MG63 (cell line): ENCODE data around the gene GLB1L3. TPM values are rescaled to one million over a fixed set of nuclear protein-coding genes. Genes with fewer than 3 reads are reported as not detected.
"Not testable (repeated sequence)": the region's sequence is repeated elsewhere in the genome, so short reads cannot be mapped to it uniquely, and the experiment has no call there.

ENCODE experiments used
- DNase-seq: peaks from one replicate; pipeline ENCODE4 v3.0.0-alpha.2; 2020
- H3K27me3 ChIP-seq: fragments of 250-450 bp; sonication (Bioruptor Pico); 2 replicates; pipeline ENCODE4 v1.5.1; 2020; ENCODE audit warnings: mild to moderate bottlenecking, moderate library complexity
- H3K36me3 ChIP-seq: fragments of 250-450 bp; sonication (Bioruptor Pico); 2 replicates; pipeline ENCODE4 v1.5.1; 2020; ENCODE audit warnings: mild to moderate bottlenecking, moderate library complexity
- H3K4me3 ChIP-seq: fragments of 250-450 bp; sonication (Bioruptor Pico); 2 replicates; pipeline ENCODE4 v1.5.1; 2020; ENCODE audit warnings: mild to moderate bottlenecking, moderate library complexity
- H3K9me3 ChIP-seq: fragments of 250-450 bp; sonication (Bioruptor Pico); 2 replicates; pipeline ENCODE4 v1.5.1; 2020; ENCODE audit warnings: mild to moderate bottlenecking, moderate library complexity
- total RNA-seq: library from RNA; depleted of rRNA; stranded (reverse); fragments of >200 nt; shearing (Covaris generic); gene quantifications from 2 replicates; pipeline ENCODE4 v1.2.3, GENCODE V29; 2014; ENCODE audit warnings: low replicate concordance

The GLB1L3 gene
- total RNA-seq, 1 experiment from 2014 or later: not detected

GRCh38 chr11:134284349-134284748 lies 8.2 kb downstream of the GLB1L3 start:
- DNase-seq, H3K9me3 ChIP-seq, H3K36me3 ChIP-seq, H3K27me3 ChIP-seq, H3K4me3 ChIP-seq: not testable (repeated sequence)

DNA sequence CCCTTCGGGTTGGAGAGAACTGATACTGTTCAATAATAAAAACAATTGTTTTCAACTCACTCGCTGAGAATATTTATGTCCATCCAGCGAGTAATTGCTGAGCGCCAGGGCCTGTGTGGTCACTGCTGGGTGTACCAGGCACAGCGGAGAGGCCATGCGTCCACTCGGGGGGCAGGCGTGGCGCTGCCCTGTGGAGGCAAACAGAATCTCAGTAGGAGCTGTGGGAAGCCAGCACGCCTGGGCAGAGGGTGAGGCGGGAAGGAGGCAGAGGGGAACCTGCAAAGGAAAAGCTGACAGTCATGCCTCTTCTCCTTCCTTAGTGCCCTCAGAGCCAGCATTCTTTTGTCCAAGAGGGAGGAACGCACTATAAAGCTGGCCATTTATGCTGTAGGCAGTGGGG lies 11.4 kb downstream of the GLB1L3 start:
- DNase-seq: no peak
- Histone ChIP-seq H3K27me3 (no peaks in the 10 kb centered on the region), H3K4me3 (no peak overlapping the region), H3K9me3 (no peaks in the 10 kb centered on the region), H3K36me3 (no peaks in the 10 kb centered on the region)

DNA sequence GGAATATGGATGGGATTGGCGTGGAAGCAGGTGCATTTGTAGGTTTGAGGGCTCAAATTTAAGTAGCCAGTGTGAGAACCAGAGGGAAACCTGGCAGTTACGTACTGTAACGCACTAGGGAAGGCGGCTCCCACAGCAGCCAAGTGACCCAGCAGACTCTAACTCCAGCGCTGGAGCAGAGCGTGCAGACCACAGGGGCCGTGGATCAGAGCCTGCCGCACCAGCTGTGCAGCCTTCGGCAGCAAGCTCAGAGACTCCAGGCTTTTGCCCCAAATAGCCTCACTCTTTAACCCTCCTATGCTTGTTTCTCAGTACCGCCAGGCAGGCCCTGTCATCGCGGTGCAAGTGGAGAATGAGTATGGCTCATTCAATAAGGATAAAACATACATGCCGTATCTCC lies 12.3 kb downstream of the GLB1L3 start:
- DNase-seq: no peak
- Histone ChIP-seq H3K4me3 (no peak overlapping the region), H3K27me3 (no peaks in the 10 kb centered on the region)

DNA sequence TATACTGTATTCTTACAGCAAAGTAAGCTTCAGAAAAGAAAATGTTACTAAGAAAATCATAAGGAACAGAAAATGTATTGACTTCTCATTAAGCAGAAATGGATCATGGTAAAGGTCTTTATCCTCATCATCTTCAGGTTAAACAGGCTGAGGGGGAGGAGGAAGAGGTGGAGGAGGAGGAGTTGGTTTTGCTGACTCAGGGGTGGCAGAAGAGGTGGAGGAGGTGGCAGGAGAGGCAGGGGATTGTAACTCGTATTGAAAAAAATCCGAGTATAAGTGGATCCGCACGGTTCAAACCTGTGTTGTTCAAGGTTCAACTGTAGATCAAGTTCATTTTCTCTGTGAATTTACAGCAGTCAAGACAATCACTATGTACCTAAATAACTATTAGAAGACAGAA lies 13.0 kb downstream of the GLB1L3 start:
- Histone ChIP-seq H3K9me3 (no peaks in the 10 kb centered on the region), H3K4me3 (no peak overlapping the region), H3K36me3 (no peaks in the 10 kb centered on the region), H3K27me3 (no peaks in the 10 kb centered on the region)
- no peak for DNase-seq

More for the DNA sequence above, 12.3 kb downstream of the GLB1L3 start:
- Histone ChIP-seq H3K9me3 (no peaks in the 10 kb centered on the region), H3K36me3 (no peaks in the 10 kb centered on the region)

DNA sequence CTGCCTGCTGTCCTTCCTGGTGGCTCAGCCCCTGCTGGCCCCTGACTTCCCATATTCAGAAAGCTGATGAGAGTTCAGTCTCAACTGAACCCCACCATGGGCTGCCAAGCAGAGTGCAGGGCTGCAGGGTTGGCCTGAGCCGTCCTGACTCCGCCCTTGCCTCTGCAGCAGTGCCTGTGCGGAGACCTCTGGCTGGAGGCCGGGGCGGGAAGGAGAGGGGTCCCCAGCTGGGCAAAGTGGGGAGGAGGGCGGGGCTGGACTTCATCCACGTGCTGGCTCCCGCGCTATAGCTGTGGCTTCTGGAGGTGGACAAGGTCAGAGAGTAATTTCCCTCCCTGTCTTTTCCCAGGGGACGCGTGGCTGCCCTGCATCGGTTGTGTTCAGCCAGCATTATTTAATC lies 13.6 kb downstream of the GLB1L3 start:
- H3K36me3 ChIP-seq: no peaks in the 10 kb centered on the region
- DNase-seq: no peak
- H3K27me3 ChIP-seq: no peaks in the 10 kb centered on the region
- H3K4me3 ChIP-seq: no peak overlapping the region
- H3K9me3 ChIP-seq: no peaks in the 10 kb centered on the region

- H3K9me3 ChIP-seq: no peaks in the 10 kb centered on the region
- no peaks in the 10 kb centered on the region for H3K27me3 ChIP-seq
- DNase-seq: no peak
- H3K4me3 ChIP-seq: no peak overlapping the region
- H3K36me3 ChIP-seq: no peaks in the 10 kb centered on the region
Observed at GRCh38 chr11:134290646-134291045, 14.5 kb downstream of the GLB1L3 start.

DNA sequence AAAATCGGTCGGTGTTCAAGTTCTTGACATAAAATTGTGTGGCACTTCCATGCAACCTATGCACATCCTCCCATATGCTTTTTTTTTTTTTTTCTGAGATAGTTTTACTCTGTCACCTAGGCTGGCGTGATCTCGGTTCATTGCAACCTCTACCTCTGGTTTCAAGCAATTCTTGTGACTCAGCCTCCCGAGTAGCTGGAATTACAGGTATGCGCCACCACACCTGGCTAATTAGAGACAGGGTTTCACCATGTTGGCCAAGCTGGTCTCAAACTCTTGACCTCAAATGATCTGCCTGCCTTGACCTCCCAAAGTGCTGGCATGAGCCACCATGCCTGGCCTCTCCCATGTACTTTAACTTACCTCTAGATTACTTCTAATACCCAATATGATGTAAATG lies 15.0 kb downstream of the GLB1L3 start:
- H3K36me3 ChIP-seq: no peaks in the 10 kb centered on the region
- H3K4me3 ChIP-seq: no peak overlapping the region
- no peaks in the 10 kb centered on the region for H3K9me3 ChIP-seq
- DNase-seq: no peak
- H3K27me3 ChIP-seq: no peaks in the 10 kb centered on the region

- no peaks in the 10 kb centered on the region for H3K36me3 ChIP-seq
- DNase-seq: no peak
- H3K27me3 ChIP-seq: no peaks in the 10 kb centered on the region
- H3K9me3 ChIP-seq: no peaks in the 10 kb centered on the region
- H3K4me3 ChIP-seq: no peak overlapping the region
Observed at GRCh38 chr11:134292661-134293060, 16.5 kb downstream of the GLB1L3 start.

- H3K9me3 ChIP-seq: no peaks in the 10 kb centered on the region
- H3K4me3 ChIP-seq: no peak overlapping the region
- DNase-seq: no peak
- H3K36me3 ChIP-seq: no peaks in the 10 kb centered on the region
- no peaks in the 10 kb centered on the region for H3K27me3 ChIP-seq
Observed at GRCh38 chr11:134293119-134294113, 17.2 kb downstream of the GLB1L3 start.

GRCh38 chr11:134294664-134295063 lies 18.5 kb downstream of the GLB1L3 start:
- Histone ChIP-seq H3K27me3 (no peaks in the 10 kb centered on the region), H3K4me3 (no peak overlapping the region), H3K36me3 (no peaks in the 10 kb centered on the region), H3K9me3 (no peaks in the 10 kb centered on the region)
- no peak for DNase-seq

- Histone ChIP-seq H3K27me3 (peaks cover 2% of the 10 kb centered on the region; the same call in 1 of the 2 replicates), H3K4me3 (no peak overlapping the region), H3K36me3 (no peaks in the 10 kb centered on the region), H3K9me3 (no peaks in the 10 kb centered on the region)
- no peak for DNase-seq
Observed at GRCh38 chr11:134312223-134312622, 36.0 kb downstream of the GLB1L3 start.

GRCh38 chr11:134312807-134313206 lies 36.6 kb downstream of the GLB1L3 start:
- no peaks in the 10 kb centered on the region for H3K9me3 ChIP-seq
- no peak for DNase-seq
- no peak overlapping the region for H3K4me3 ChIP-seq
- H3K27me3 ChIP-seq: peaks cover 2% of the 10 kb centered on the region; the same call in 1 of the 2 replicates
- H3K36me3 ChIP-seq: no peaks in the 10 kb centered on the region

GRCh38 chr11:134313379-134313778 lies 37.2 kb downstream of the GLB1L3 start:
- peaks cover 2% of the 10 kb centered on the region; the same call in 1 of the 2 replicates for H3K27me3 ChIP-seq
- no peaks in the 10 kb centered on the region for H3K36me3 ChIP-seq
- DNase-seq: no peak
- H3K9me3 ChIP-seq: no peaks in the 10 kb centered on the region
- no peak overlapping the region for H3K4me3 ChIP-seq

- Histone ChIP-seq H3K36me3 (no peaks in the 10 kb centered on the region), H3K9me3 (no peaks in the 10 kb centered on the region), H3K4me3 (no peak overlapping the region), H3K27me3 (peaks cover 2% of the 10 kb centered on the region; the same call in 1 of the 2 replicates)
- no peak for DNase-seq
Observed at GRCh38 chr11:134313821-134314607, 37.8 kb downstream of the GLB1L3 start.

DNA sequence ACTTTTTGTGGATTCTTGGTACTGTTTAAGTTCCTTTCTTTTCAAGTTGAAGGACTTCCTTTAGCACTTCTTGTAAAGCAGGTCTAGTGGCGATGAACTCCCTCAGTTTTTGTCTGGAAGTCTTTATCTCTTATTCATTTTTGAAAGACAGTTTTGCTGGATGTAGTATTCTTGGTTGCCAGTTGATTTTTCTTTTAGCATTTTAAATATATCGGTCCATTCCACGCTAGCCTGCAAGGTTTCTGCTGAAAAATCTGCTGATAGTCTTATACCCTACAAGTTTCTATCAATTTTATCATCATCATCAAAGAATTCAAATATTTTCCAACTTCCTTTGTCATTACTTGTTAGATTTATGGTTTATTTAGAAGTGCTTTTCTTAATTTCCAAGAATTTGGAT lies 40.9 kb downstream of the GLB1L3 start:
- no peaks in the 10 kb centered on the region for H3K36me3 ChIP-seq
- H3K27me3 ChIP-seq: peaks cover 2% of the 10 kb centered on the region; the same call in 1 of the 2 replicates
- no peak overlapping the region for H3K4me3 ChIP-seq
- no peak for DNase-seq
- no peaks in the 10 kb centered on the region for H3K9me3 ChIP-seq

- not testable (repeated sequence) for H3K9me3 ChIP-seq, H3K4me3 ChIP-seq, H3K36me3 ChIP-seq, DNase-seq, H3K27me3 ChIP-seq
Observed at GRCh38 chr11:134321373-134321772, 45.2 kb downstream of the GLB1L3 start.

- H3K9me3 ChIP-seq: no peaks in the 10 kb centered on the region
- H3K4me3 ChIP-seq: no peak overlapping the region
- no peaks in the 10 kb centered on the region for H3K36me3 ChIP-seq
- H3K27me3 ChIP-seq: no peaks in the 10 kb centered on the region; the same call in 1 of the 2 replicates
- DNase-seq: no peak
Observed at GRCh38 chr11:134322553-134322952, 46.4 kb downstream of the GLB1L3 start.
